MCF 10A (cell line): ENCODE measurements around the gene SIRPA. TPM values are rescaled to one million over a fixed set of nuclear protein-coding genes. Genes with fewer than 3 reads are reported as not detected.

ENCODE experiments used
- BruUV-seq: library from RNA; stranded (reverse); fragments of 400-500 nt; replicated peaks from 2 replicates; lab custom pipeline; 2021; lab: Mats Ljungman, UMichigan
- CTCF ChIA-PET: fragments of 300-600 bp; sonication (Branson Sonifier 250); formaldehyde crosslinking; extraction: SDS; loops from one replicate; lab custom pipeline; 2021; ENCODE audit warnings: antibody characterized with exemption, inconsistent platforms; lab: Yijun Ruan, JAX
- POLR2A ChIA-PET: fragments of 300-600, 350-650 bp; sonication (Branson Sonifier 250); formaldehyde crosslinking; extraction: SDS; loops from one replicate; lab custom pipeline; 2020; ENCODE audit warnings: antibody characterized with exemption, inconsistent platforms; lab: Yijun Ruan, JAX
- DNase-seq: peaks from one replicate; pipeline ENCODE4 v3.0.0-alpha.2; 2018; ENCODE audit not compliant: unreplicated experiment
- H3K27ac Mint-ChIP-seq: one replicate; pipeline ENCODE4 v1.8.0; 2022; ENCODE audit warnings: mild to moderate bottlenecking, low read depth, mixed read lengths; ENCODE audit not compliant: unreplicated experiment
- H3K27me3 Mint-ChIP-seq: one replicate; pipeline ENCODE4 v1.8.0; 2022; ENCODE audit warnings: mixed read lengths; ENCODE audit not compliant: insufficient read depth, unreplicated experiment
- H3K36me3 Mint-ChIP-seq: one replicate; pipeline ENCODE4 v1.8.0; 2022; ENCODE audit warnings: mild to moderate bottlenecking, moderate library complexity, mixed read lengths; ENCODE audit not compliant: insufficient read depth, unreplicated experiment
- H3K4me1 Mint-ChIP-seq: one replicate; pipeline ENCODE4 v1.8.0; 2022; ENCODE audit warnings: mixed read lengths; ENCODE audit not compliant: insufficient read depth, unreplicated experiment
- H3K4me3 Mint-ChIP-seq: one replicate; pipeline ENCODE4 v1.8.0; 2022; ENCODE audit warnings: mild to moderate bottlenecking, moderate library complexity, mixed read lengths; ENCODE audit not compliant: unreplicated experiment
- H3K9me3 Mint-ChIP-seq: one replicate; pipeline ENCODE4 v1.8.0; 2022; ENCODE audit warnings: mixed read lengths; ENCODE audit not compliant: unreplicated experiment
- CTCF ChIP-seq: fragments of 200-600 bp; IDR thresholded peaks from one replicate; pipeline ENCODE4 v1.8.0; 2022; ENCODE audit warnings: antibody characterized with exemption, mild to moderate bottlenecking; ENCODE audit not compliant: unreplicated experiment
- intact Hi-C: fragments of 100-400 bp; cut with micrococcal nuclease; formaldehyde crosslinking; loops from 2 replicates; pipeline ENCODE4 v1.14.1; 2022
- total RNA-seq: library from RNA; stranded (reverse); gene quantifications from 2 replicates; pipeline ENCODE4 v1.2.3, GENCODE V29; 2022

Gene SIRPA
- total RNA-seq, 1 experiment from 2014 or later: 18.0 TPM

- no TSS peak for BruUV-seq
- intact Hi-C loops: no loop called here
- no peak overlapping the region for H3K4me3 Mint-ChIP-seq
Measured at GRCh38 chr20:1874450-1875182, 20.6 kb upstream of the SIRPA start.

GRCh38 chr20:1875183-1875554 is 20.0 kb upstream of the SIRPA start:
- no peak for DNase-seq
- CTCF ChIA-PET: interaction anchor here (0.5 to 1.0 kb wide), 5 partner anchors 18 to 455 kb away, joined by 3 read pairs; no protein-coding TSS in a partner anchor
- H3K4me3 Mint-ChIP-seq: no peak overlapping the region
- peaks cover 4% of the 10 kb centered on the region for H3K4me1 Mint-ChIP-seq
- no peaks in the 10 kb centered on the region for H3K36me3 Mint-ChIP-seq
- intact Hi-C loops: no loop called here
- no peaks in the 10 kb centered on the region for H3K9me3 Mint-ChIP-seq
- no peaks in the 10 kb centered on the region for H3K27me3 Mint-ChIP-seq
- no peak overlapping the region for H3K27ac Mint-ChIP-seq
- POLR2A ChIA-PET: no interaction called here
- no TSS peak for BruUV-seq
- TF ChIP-seq CTCF: no peak

More at GRCh38 chr20:1874450-1875182, 20.6 kb upstream of the SIRPA start:
- Mint-ChIP-seq H3K27ac (no peak overlapping the region), H3K4me1 (no peaks in the 10 kb centered on the region), H3K27me3 (no peaks in the 10 kb centered on the region), H3K9me3 (no peaks in the 10 kb centered on the region), H3K36me3 (no peaks in the 10 kb centered on the region)
- TF ChIP-seq CTCF: no peak
- DNase-seq: no peak
- POLR2A ChIA-PET: interaction anchor here (0.7 kb wide), 1 partner anchor 61 kb away, joined by 3 read pairs; no protein-coding TSS in a partner anchor
- CTCF ChIA-PET: interaction anchor here (0.5 to 0.8 kb wide), 3 partner anchors 17 to 456 kb away, joined by 3 read pairs; no protein-coding TSS in a partner anchor

GRCh38 chr20:1875762-1876161 is 19.4 kb upstream of the SIRPA start:
- TF ChIP-seq CTCF: no peak
- intact Hi-C loops: no loop called here
- no peak overlapping the region for H3K27ac Mint-ChIP-seq
- no peaks in the 10 kb centered on the region for H3K27me3 Mint-ChIP-seq
- ChIA-PET POLR2A (no interaction called here), CTCF (interaction anchor here (0.6 to 1.0 kb wide), 2 partner anchors 68 to 223 kb away, joined by 3 read pairs; no protein-coding TSS in a partner anchor)
- H3K9me3 Mint-ChIP-seq: no peaks in the 10 kb centered on the region
- H3K4me1 Mint-ChIP-seq: peaks cover 6% of the 10 kb centered on the region
- no TSS peak for BruUV-seq
- H3K36me3 Mint-ChIP-seq: no peaks in the 10 kb centered on the region
- no peak for DNase-seq
- H3K4me3 Mint-ChIP-seq: no peak overlapping the region

GRCh38 chr20:1876217-1876921 is 18.8 kb upstream of the SIRPA start:
- intact Hi-C loops: no loop called here
- POLR2A ChIA-PET: no interaction called here
- CTCF ChIA-PET: interaction anchor here (0.5 to 1.0 kb wide), 3 partner anchors 67 to 235 kb away, joined by 3 to 4 read pairs (median 3); no protein-coding TSS in a partner anchor
- no peaks in the 10 kb centered on the region for H3K9me3 Mint-ChIP-seq
- no peaks in the 10 kb centered on the region for H3K27me3 Mint-ChIP-seq
- H3K4me1 Mint-ChIP-seq: peaks cover 6% of the 10 kb centered on the region
- H3K27ac Mint-ChIP-seq: no peak overlapping the region
- BruUV-seq: no TSS peak
- H3K4me3 Mint-ChIP-seq: no peak overlapping the region
- peak; percentile 84 for DNase-seq
- TF ChIP-seq CTCF: no peak
- no peaks in the 10 kb centered on the region for H3K36me3 Mint-ChIP-seq
